ENCODE measurements around the gene VLDLR. TPM values are rescaled to one million over a fixed set of nuclear protein-coding genes. Genes with fewer than 3 reads are reported as not detected.

The VLDLR gene
- total and polyA plus RNA-seq, 2 of the 8 experiments (the other 6 are each of a cell fraction or from before 2014, with no cell fraction given) = 24.2 to 49.1 TPM

GRCh38 chr9:2620919-2621721 is 467 bp upstream of the VLDLR start (continued):
- TF ChIP-seq BACH1 (IDR thresholded peaks at IDR 0.05; ENCODE audit: low read length) (no peak), CTBP2 (IDR thresholded peaks at IDR 0.05; ENCODE audit: borderline replicate concordance, insufficient read depth, insufficient read length, low read length) (peak; percentile 87), RAD21 (IDR thresholded peaks at IDR 0.05 in 1 of 2, conservative IDR thresholded peaks at IDR 0.05 in 1 of 2; ENCODE audit: low read depth in 2 of 2, low read length in 2 of 2) (peak in 1 of 2 experiments; percentile 28; a peak in 1 of 4 replicates), RNF2 (IDR thresholded peaks at IDR 0.05; ENCODE audit: borderline replicate concordance, low read depth, low read length, missing control alignments, poor library complexity, severe bottlenecking) (no peak), HDAC2 (IDR thresholded peaks at IDR 0.05; ENCODE audit: borderline replicate concordance in 1 of 2, low read depth in 2 of 2, low read length in 2 of 2) (no peak; a peak in 1 of 4 replicates), CHD2 (IDR thresholded peaks at IDR 0.05; ENCODE audit: low read length) (no peak), NRF1 (IDR thresholded peaks at IDR 0.05; ENCODE audit: low read depth, low read length) (no peak), SUZ12 (IDR thresholded peaks at IDR 0.05; ENCODE audit: low read length) (no peak), JUND (IDR thresholded peaks at IDR 0.05; ENCODE audit: low read length) (no peak; the same call in 1 of the 2 replicates), YY1 (IDR thresholded peaks at IDR 0.05; ENCODE audit: low read depth, low read length) (peak; percentile 52; the same call in 1 of the 2 replicates), TEAD4 (IDR thresholded peaks at IDR 0.05; ENCODE audit: low read depth, low read length) (0 out of 2 replicates have a peak, but pooled peaks have one; percentile 12), SP4 (IDR thresholded peaks at IDR 0.05; ENCODE audit: low read length) (no peak), CHD1 (IDR thresholded peaks at IDR 0.05; ENCODE audit: low read depth, low read length) (no peak), CTCF (IDR thresholded peaks at IDR 0.05; ENCODE audit: control extremely low read depth in 1 of 3, insufficient read depth in 1 of 3, low read depth in 1 of 3, low read length in 3 of 3) (peak in 1 of 3 experiments; percentile 8; a peak in 1 of 4 replicates), KDM4A (IDR thresholded peaks at IDR 0.05; ENCODE audit: low read depth, low read length, severe bottlenecking) (peak; percentile 72), E2F6 (IDR thresholded peaks at IDR 0.05) (peak; percentile 85), BRCA1 (IDR thresholded peaks at IDR 0.05; ENCODE audit: low read depth, low read length) (no peak), CBX5 (IDR thresholded peaks at IDR 0.05; ENCODE audit: low read depth, low read length) (no peak), ASH2L (IDR thresholded peaks at IDR 0.05; ENCODE audit: low read length) (peak; percentile 54), KDM5A (IDR thresholded peaks at IDR 0.05; ENCODE audit: low read length) (no peak)
